H1 (cell line): ENCODE results near the gene MXRA7. TPM values are rescaled to one million over a fixed set of nuclear protein-coding genes. Genes with fewer than 3 reads are reported as not detected.

Experiments
- CTCF ChIA-PET: fragments of 300-600 bp; sonication (Branson Sonifier 250); formaldehyde crosslinking; loops from one replicate; lab custom pipeline; 2021; ENCODE audit not compliant: partially characterized antibody; lab: Charles Lee
- POLR2A ChIA-PET: fragments of 300-600 bp; sonication (Branson Sonifier 250); formaldehyde crosslinking; loops from one replicate; lab custom pipeline; 2021; ENCODE audit warnings: inconsistent platforms; ENCODE audit not compliant: partially characterized antibody; lab: Charles Lee
- DNase-seq, 2 experiments: peaks; one replicate each; pipeline versions ENCODE4 v3.0.0 to v3.0.0-alpha.2; 2010 to 2022; ENCODE audit warnings: low spot score in 2 of 2, low read depth in 1 of 2, mixed read lengths in 1 of 2
- FAIRE-seq: peaks from 2 replicates; lab custom pipeline; 2011; peaks lifted over from hg19 to GRCh38; lab: Jason Lieb, UNC
- H2AFZ ChIP-seq: 2 replicates; pipeline ENCODE4 v1.8.1; 2012; ENCODE audit warnings: low read length, inconsistent platforms
- H2AK5ac ChIP-seq: 2 replicates; pipeline ENCODE4 v1.6.1; 2013; ENCODE audit warnings: low read depth, low read length
- H2BK120ac ChIP-seq: replicated peaks from 2 replicates; pipeline ENCODE3; 2013; ENCODE audit warnings: low read depth, low read length, inconsistent platforms
- H2BK12ac ChIP-seq: 2 replicates; pipeline ENCODE4 v1.6.1; 2013; ENCODE audit warnings: low read depth, low read length
- H2BK15ac ChIP-seq: 2 replicates; pipeline ENCODE4 v1.6.1; 2013; ENCODE audit warnings: low read length
- H2BK20ac ChIP-seq: 2 replicates; pipeline ENCODE4 v1.6.1; 2013; ENCODE audit warnings: low read length
- H2BK5ac ChIP-seq: 2 replicates; pipeline ENCODE4 v1.6.1; 2013; ENCODE audit warnings: low read depth, low read length
- H3K14ac ChIP-seq: 2 replicates; pipeline ENCODE4 v1.6.1; 2013; ENCODE audit warnings: inconsistent platforms; ENCODE audit not compliant: insufficient read length
- H3K18ac ChIP-seq: 2 replicates; pipeline ENCODE4 v1.6.1; 2013; ENCODE audit warnings: low read length; ENCODE audit errors: extremely low read depth
- H3K23ac ChIP-seq: 2 replicates; pipeline ENCODE4 v1.6.1; 2013; ENCODE audit warnings: inconsistent platforms; ENCODE audit not compliant: insufficient read length
- H3K23me2 ChIP-seq: 2 replicates; pipeline ENCODE4 v1.6.1; 2013; ENCODE audit warnings: low read depth, low read length
- H3K27ac ChIP-seq: 2 replicates; pipeline ENCODE4 v1.6.1; 2011; ENCODE audit warnings: low read depth, low read length, inconsistent platforms
- H3K27me3 ChIP-seq, 4 experiments: replicated peaks in 1 of 4; 1 replicate in 1 of 4; 2 replicates in 3 of 4; pipeline versions ENCODE4 v1.6.1 to v1.8.1; 2011 to 2013; ENCODE audit warnings: low read length in 3 of 4, mild to moderate bottlenecking in 3 of 4, inconsistent platforms in 2 of 4, mixed read lengths in 2 of 4, moderate library complexity in 1 of 4; ENCODE audit not compliant: control insufficient read depth in 3 of 4, insufficient read depth in 3 of 4; ENCODE audit errors: extremely low read depth in 1 of 4
- H3K36me3 ChIP-seq, 4 experiments: 2 replicates each; pipeline versions ENCODE4 v1.6.1 to v1.8.1; 2011 to 2013; ENCODE audit warnings: mild to moderate bottlenecking in 4 of 4, low read length in 3 of 4, moderate library complexity in 2 of 4, control low read depth in 1 of 4, inconsistent platforms in 1 of 4; ENCODE audit not compliant: insufficient read depth in 4 of 4, control insufficient read depth in 2 of 4
- H3K4ac ChIP-seq: replicated peaks from 2 replicates; pipeline ENCODE3; 2013; ENCODE audit warnings: low read length, low read depth, mixed read lengths, inconsistent platforms; ENCODE audit not compliant: insufficient read length
- H3K4me1 ChIP-seq, 4 experiments: replicated peaks in 1 of 4; 1 replicate in 1 of 4; 2 replicates in 3 of 4; pipeline versions ENCODE4 v1.6.1 to v1.8.1; 2011 to 2013; ENCODE audit warnings: low read length in 3 of 4, inconsistent platforms in 2 of 4, mixed read lengths in 1 of 4; ENCODE audit not compliant: insufficient read depth in 4 of 4, control insufficient read depth in 3 of 4
- H3K4me2 ChIP-seq, 2 experiments: 2 replicates each; pipeline versions ENCODE4 v1.6.1 to v1.8.1; 2011 to 2013; ENCODE audit warnings: low read depth in 2 of 2, low read length in 2 of 2, control low read depth in 1 of 2, inconsistent platforms in 1 of 2, mild to moderate bottlenecking in 1 of 2; ENCODE audit not compliant: insufficient read depth in 1 of 2
- H3K4me3 ChIP-seq, 4 experiments: fragments of 200-600, 300-600 bp in 1 of 4; sonication (generic), shearing (Covaris generic), sonication (Bioruptor Twin) in 1 of 4; 2 replicates each; pipeline versions ENCODE4 v1.5.1 to v1.8.1; 2011 to 2016; ENCODE audit warnings: low read length in 4 of 4, low read depth in 3 of 4, control low read depth in 2 of 4, inconsistent platforms in 2 of 4, mild to moderate bottlenecking in 2 of 4, mixed read lengths in 1 of 4, moderate library complexity in 1 of 4; ENCODE audit not compliant: insufficient read depth in 2 of 4; ENCODE audit errors: extremely low read depth in 1 of 4
- H3K56ac ChIP-seq: replicated peaks from 2 replicates; pipeline ENCODE3; 2013; ENCODE audit warnings: low read depth, mild to moderate bottlenecking, mixed read lengths, low read length, inconsistent platforms; ENCODE audit not compliant: insufficient read length
- H3K79me1 ChIP-seq: 2 replicates; pipeline ENCODE4 v1.6.1; 2013; ENCODE audit warnings: low read depth, low read length, control low read depth
- H3K79me2 ChIP-seq, 2 experiments: 2 replicates each; pipeline versions ENCODE4 v1.6.1 to v1.8.1; 2012 to 2013; ENCODE audit warnings: low read length in 2 of 2, mild to moderate bottlenecking in 2 of 2, inconsistent platforms in 1 of 2; ENCODE audit not compliant: insufficient read depth in 2 of 2, control insufficient read depth in 1 of 2
- H3K9ac ChIP-seq, 4 experiments: replicated peaks in 1 of 4; 1 replicate in 1 of 4; 2 replicates in 3 of 4; pipeline versions ENCODE4 v1.6.1 to v1.8.1; 2011 to 2013; ENCODE audit warnings: low read depth in 3 of 4, low read length in 3 of 4, control low read depth in 2 of 4, mild to moderate bottlenecking in 2 of 4, moderate library complexity in 2 of 4, inconsistent platforms in 1 of 4; ENCODE audit errors: extremely low read depth in 1 of 4
- H3K9me3 ChIP-seq, 2 experiments: 2 replicates each; pipeline versions ENCODE4 v1.6.1 to v1.8.1; 2012 to 2013; ENCODE audit warnings: mild to moderate bottlenecking in 2 of 2, moderate library complexity in 2 of 2, control low read depth in 1 of 2, inconsistent platforms in 1 of 2, low read depth in 1 of 2, low read length in 1 of 2, mixed read lengths in 1 of 2; ENCODE audit not compliant: insufficient read depth in 2 of 2
- H4K20me1 ChIP-seq, 2 experiments: replicated peaks in 1 of 2; 2 replicates each; pipeline versions ENCODE3 to v1.8.1; 2011 to 2013; ENCODE audit warnings: inconsistent platforms in 2 of 2, low read length in 2 of 2, mild to moderate bottlenecking in 1 of 2; ENCODE audit not compliant: insufficient read depth in 2 of 2, control insufficient read depth in 1 of 2
- H4K5ac ChIP-seq: 2 replicates; pipeline ENCODE4 v1.6.1; 2013; ENCODE audit warnings: low read length, low read depth, mixed read lengths, inconsistent platforms; ENCODE audit not compliant: insufficient read length
- H4K8ac ChIP-seq: 2 replicates; pipeline ENCODE4 v1.8.0; 2013; ENCODE audit warnings: mild to moderate bottlenecking, moderate library complexity, low read length, inconsistent platforms; ENCODE audit not compliant: insufficient read depth; ENCODE audit errors: extremely low read depth
- H4K91ac ChIP-seq: replicated peaks from 2 replicates; pipeline ENCODE3; 2013; ENCODE audit warnings: low read length, mixed read lengths, inconsistent platforms; ENCODE audit not compliant: insufficient read length
- ATF2 ChIP-seq: IDR thresholded peaks from 2 replicates; pipeline ENCODE4 v1.6.1; 2012; ENCODE audit warnings: low read length, inconsistent platforms
- E2F6 ChIP-seq: IDR thresholded peaks from 2 replicates; pipeline ENCODE4 v1.6.1; 2012; ENCODE audit warnings: inconsistent platforms
- GABPA ChIP-seq: IDR thresholded peaks from 2 replicates; pipeline ENCODE4 v1.6.1; 2011; ENCODE audit warnings: mild to moderate bottlenecking, low read length, moderate library complexity, borderline replicate concordance; ENCODE audit not compliant: insufficient read depth
- HDAC6 ChIP-seq: IDR thresholded peaks from one replicate; pipeline ENCODE4 v1.7.1; 2012; ENCODE audit warnings: low read depth, mild to moderate bottlenecking, inconsistent platforms, low read length, moderate library complexity
- KDM4A ChIP-seq: IDR thresholded peaks from one replicate; pipeline ENCODE4 v1.7.1; 2012; ENCODE audit warnings: low read depth, mild to moderate bottlenecking, moderate library complexity, low read length, inconsistent platforms; ENCODE audit not compliant: severe bottlenecking
- POU5F1 ChIP-seq: IDR thresholded peaks from 2 replicates; pipeline ENCODE4 v1.6.1; 2011; ENCODE audit warnings: low read depth, mild to moderate bottlenecking, low read length, moderate library complexity
- SIX5 ChIP-seq: IDR thresholded peaks from 2 replicates; pipeline ENCODE4 v1.6.1; 2011; ENCODE audit warnings: mild to moderate bottlenecking, low read depth, low read length
- SUZ12 ChIP-seq: fragments of 200-600 bp; sonication (generic); IDR thresholded peaks from 2 replicates; pipeline ENCODE4 v1.6.1; 2012; ENCODE audit warnings: mild to moderate bottlenecking, inconsistent platforms, low read length, moderate library complexity, mixed read lengths
- USF2 ChIP-seq: IDR thresholded peaks from 2 replicates; pipeline ENCODE4 v1.6.1; 2011; ENCODE audit warnings: low read length, improper control_type of control experiment
- ZNF274 ChIP-seq: IDR thresholded peaks from 2 replicates; pipeline ENCODE4 v1.7.0; 2012; ENCODE audit warnings: low read length, borderline replicate concordance; ENCODE audit errors: extremely low read depth
- WGBS, 2 experiments: shearing (Covaris generic) in 1 of 2; methylation state at CpG; one replicate each; pipeline versions ENCODE4 v1.1.6 to v1.1.7; 2013 to 2015; ENCODE audit warnings: low lambda C conversion rate in 2 of 2, mixed read lengths in 2 of 2, inconsistent platforms in 1 of 2, low coverage in 1 of 2, missing lambda C conversion rate in 1 of 2; ENCODE audit not compliant: insufficient replicate concordance in 2 of 2, insufficient coverage in 1 of 2, insufficient read length in 1 of 2; ENCODE audit errors: extremely low coverage in 1 of 2, missing lambda C conversion rate in 1 of 2; 5-methylcytosine and 5-hydroxymethylcytosine counted together
- polyA plus RNA-seq, 7 experiments: library from polyadenylated mRNA; depleted of rRNA in 3 of 7; stranded (reverse) in 5 of 7; unstranded in 2 of 7; fragments of >200 nt in 5 of 7; fragments of 200-250 nt in 2 of 7; gene quantifications; 1 replicate in 5 of 7; 2 replicates in 1 of 7; 4 replicates in 1 of 7; pipeline versions ENCODE4 v1.2.1 to v1.2.3, GENCODE V29; 2011 to 2013; ENCODE audit warnings: missing spikeins in 2 of 7, mixed read lengths in 2 of 7
- total RNA-seq: library from RNA; stranded (reverse); fragmentation: NEBNext Ultra II Directional; extraction: Animal tissue kit (Norgen Biotek cat#: 25700); gene quantifications from 2 replicates; pipeline ENCODE4 v1.2.1, GENCODE V29; 2021

MXRA7 gene
- total and polyA plus RNA-seq, 2 of the 8 experiments (the other 6 are each of a cell fraction or from before 2014, with no cell fraction given) = 17.8 to 26.6 TPM

- Histone ChIP-seq H3K27ac (no peak overlapping the region), H3K4me1 (peaks cover 0 to 29% (median 23%) of the 10 kb centered on the region in 4 experiments; a peak in 6 of 7 replicates), H3K18ac (no peak overlapping the region), H2AK5ac (no peak overlapping the region), H3K56ac (no peak overlapping the region), H4K8ac (no peak overlapping the region), H2BK20ac (no peak overlapping the region), H2BK12ac (no peak overlapping the region), H3K9me3 (no peaks in the 10 kb centered on the region), H2AFZ (no peak overlapping the region), H3K79me1 (peaks cover 3% of the 10 kb centered on the region; the same call in 1 of the 2 replicates), H3K4me3 (no peak overlapping the region), H4K20me1 (no peaks in the 10 kb centered on the region), H4K91ac (no peak overlapping the region), H2BK5ac (no peak overlapping the region), H4K5ac (no peak overlapping the region), H3K4ac (no peak overlapping the region), H3K23me2 (no peaks in the 10 kb centered on the region), H2BK120ac (no peak overlapping the region), H3K9ac (no peak overlapping the region; a peak in 1 of 7 replicates), H2BK15ac (no peak overlapping the region), H3K36me3 (no peaks in the 10 kb centered on the region), H3K79me2 (no peaks in the 10 kb centered on the region), H3K4me2 (no peak overlapping the region), H3K23ac (no peak overlapping the region), H3K27me3 (no peaks in the 10 kb centered on the region; a peak in 1 of 7 replicates), H3K14ac (no peak overlapping the region)
- no peak for DNase-seq
- FAIRE-seq = no peak
- ChIA-PET CTCF (interaction anchor here (1.3 to 3.9 kb wide), 6 partner anchors 12 to 78 kb away, joined by 4 to 24 read pairs (median 12); no protein-coding TSS in a partner anchor), POLR2A (interaction anchor here (0.8 to 1.4 kb wide), 3 partner anchors 8 to 142 kb away, joined by 3 to 4 read pairs (median 3); no protein-coding TSS in a partner anchor)
- 44% methylated on average over 2 of the region's 2 CpGs; no CpG with 5 or more reads in 1 of the 2 experiments for WGBS, 2 experiments
- TF ChIP-seq GABPA = no peak
- TF ChIP-seq ZNF274 = no peak
- no peak for TF ChIP-seq HDAC6
- TF ChIP-seq KDM4A = no peak
- TF ChIP-seq SIX5 = no peak
- no peak for TF ChIP-seq ATF2
- TF ChIP-seq E2F6 = no peak
- no peak for TF ChIP-seq USF2
- TF ChIP-seq POU5F1 = no peak
- TF ChIP-seq SUZ12 = no peak
These were observed 8.7 kb downstream of the MXRA7 start for GRCh38 chr17:76702076-76702475.
